Renal cortex interstitium (tissue), 11 donors: ENCODE results near the gene RABL2A. TPM values are rescaled to one million over a fixed set of nuclear protein-coding genes. Genes with fewer than 3 reads are reported as not detected.
A peak's percentile ranks its signal among the peaks of the same experiment; 100 is the strongest.
"Not testable (repeated sequence)": the region's sequence is repeated elsewhere in the genome, so short reads cannot be mapped to it uniquely, and the experiment has no call there.

Source experiments
- DNase-seq, 11 donors: peaks; one replicate each; pipeline ENCODE4 v3.0.0-alpha.2; 2013; ENCODE audit warnings: low read depth in 9 of 11, low spot score in 4 of 11; ENCODE audit errors: extremely low read depth in 1 of 11
- polyA plus RNA-seq, 3 donors: library from polyadenylated mRNA; unstranded; fragments of 120-200 nt; gene quantifications; one replicate each; pipeline ENCODE4 v1.2.1, GENCODE V29; 2013; ENCODE audit not compliant: insufficient read length in 3 of 3

The RABL2A gene
- polyA plus RNA-seq, 3 donors: 45.6 to 74.1 (median 45.9) TPM

DNA sequence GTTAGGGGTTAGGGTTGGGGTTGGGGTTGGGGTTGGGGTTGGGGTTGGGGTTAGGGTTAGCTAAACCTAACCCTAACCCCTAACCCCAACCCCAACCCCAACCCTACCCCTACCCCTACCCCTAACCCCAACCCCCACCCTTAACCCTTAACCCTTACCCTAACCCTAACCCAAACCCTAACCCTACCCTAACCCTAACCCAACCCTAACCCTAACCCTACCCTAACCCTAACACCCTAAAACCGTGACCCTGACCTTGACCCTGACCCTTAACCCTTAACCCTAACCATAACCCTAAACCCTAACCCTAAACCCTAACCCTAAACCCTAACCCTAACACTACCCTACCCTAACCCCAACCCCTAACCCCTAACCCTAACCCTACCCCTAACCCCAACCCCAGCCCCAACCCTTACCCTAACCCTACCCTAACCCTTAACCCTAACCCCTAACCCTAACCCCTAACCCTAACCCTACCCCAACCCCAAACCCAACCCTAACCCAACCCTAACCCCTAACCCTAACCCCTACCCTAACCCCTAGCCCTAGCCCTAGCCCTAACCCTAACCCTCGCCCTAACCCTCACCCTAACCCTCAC, 24.1 kb upstream of the RABL2A start:
- DNase-seq: no peak

DNA sequence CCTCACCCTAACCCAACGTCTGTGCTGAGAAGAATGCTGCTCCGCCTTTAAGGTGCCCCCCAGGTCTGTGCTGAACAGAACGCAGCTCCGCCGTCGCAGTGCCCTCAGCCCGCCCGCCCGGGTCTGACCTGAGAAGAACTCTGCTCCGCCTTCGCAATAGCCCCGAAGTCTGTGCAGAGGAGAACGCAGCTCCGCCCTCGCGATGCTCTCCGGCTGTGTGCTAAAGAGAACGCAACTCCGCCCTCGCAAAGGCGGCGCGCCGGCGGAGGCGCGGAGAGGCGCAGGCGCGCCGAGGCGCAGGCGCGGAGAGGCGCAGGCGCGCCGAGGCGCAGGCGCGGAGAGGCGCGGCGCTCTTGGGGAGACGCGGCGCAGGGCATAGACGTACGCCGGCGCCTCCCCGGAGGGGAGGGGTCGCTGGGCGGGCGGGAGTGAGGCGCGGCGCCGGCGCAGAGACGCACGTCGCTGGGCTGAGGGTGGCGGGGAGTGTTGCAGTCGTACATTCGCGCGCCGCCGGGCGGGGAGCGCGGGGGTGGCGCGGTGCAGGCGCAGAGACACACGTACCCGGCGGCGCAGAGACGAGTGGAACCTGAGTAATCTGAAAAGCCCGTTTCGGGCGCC, 23.5 kb upstream of the RABL2A start:
- DNase-seq: peak in 10 of 11 donors; percentile 47 to 90 (median 77)

- peak in 10 of 11 donors; percentile 62 to 86 (median 80) for DNase-seq
Observed at GRCh38 chr2:113604085-113604477, 23.0 kb upstream of the RABL2A start.

- not testable (repeated sequence) for DNase-seq
Observed at GRCh38 chr2:113604661-113605060, 22.4 kb upstream of the RABL2A start.

DNA sequence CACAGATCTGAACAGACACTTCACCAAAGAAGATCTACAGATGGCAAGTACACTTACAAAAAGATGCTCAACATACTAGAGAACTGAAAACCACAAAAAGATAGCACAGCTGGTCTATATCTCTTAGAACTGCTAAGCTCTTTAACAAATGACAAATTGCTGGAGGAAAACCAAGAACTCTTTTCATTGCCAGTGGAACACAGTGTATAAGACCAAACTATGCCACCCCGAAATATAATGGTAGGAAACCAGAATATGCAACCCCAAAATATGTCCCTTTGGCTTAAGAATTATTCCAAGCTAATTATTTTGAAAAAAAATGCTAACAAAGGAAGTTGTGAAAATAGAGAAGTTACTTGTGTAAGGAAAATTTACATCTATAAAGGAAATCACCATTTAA, 21.0 kb upstream of the RABL2A start:
- DNase-seq: not testable (repeated sequence)

DNA sequence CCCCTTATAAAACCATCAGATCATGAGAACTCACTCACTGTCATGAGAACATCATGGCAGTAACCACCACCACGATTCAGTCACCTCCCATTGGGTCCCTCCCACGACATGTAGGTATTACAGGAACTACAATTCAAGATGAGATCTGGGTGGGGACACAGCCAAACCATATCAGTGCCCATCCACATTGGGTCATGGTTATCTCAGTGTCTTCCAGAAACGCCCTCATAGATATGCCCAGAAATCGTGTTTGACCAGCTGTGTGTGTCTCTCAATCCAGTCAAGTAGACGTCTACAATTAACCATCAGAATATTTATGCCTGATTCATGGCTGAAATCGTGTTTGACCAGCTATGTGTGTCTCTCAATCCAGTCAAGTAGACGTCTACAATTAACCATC, 17.2 kb upstream of the RABL2A start:
- not testable (repeated sequence) for DNase-seq

DNA sequence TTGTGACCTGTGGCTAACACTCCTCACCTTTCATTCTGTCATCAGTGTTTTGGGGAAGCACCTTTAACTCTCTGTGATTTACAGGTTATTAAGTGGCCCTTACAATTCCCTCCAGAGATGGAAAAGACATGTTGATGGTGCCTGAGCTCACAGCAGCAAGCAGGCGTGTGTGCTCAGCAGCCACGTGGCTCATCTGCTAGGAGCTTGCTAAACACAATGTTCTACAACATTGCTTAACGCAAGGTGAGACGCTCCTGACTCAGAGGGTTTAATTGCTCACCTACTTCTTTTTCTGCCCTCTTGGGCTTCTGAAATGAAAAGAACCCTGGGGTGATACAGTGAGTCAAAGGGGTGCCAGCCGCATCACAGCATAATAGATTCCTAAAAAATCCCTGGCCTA, 6.1 kb upstream of the RABL2A start:
- DNase-seq: not testable (repeated sequence)

DNA sequence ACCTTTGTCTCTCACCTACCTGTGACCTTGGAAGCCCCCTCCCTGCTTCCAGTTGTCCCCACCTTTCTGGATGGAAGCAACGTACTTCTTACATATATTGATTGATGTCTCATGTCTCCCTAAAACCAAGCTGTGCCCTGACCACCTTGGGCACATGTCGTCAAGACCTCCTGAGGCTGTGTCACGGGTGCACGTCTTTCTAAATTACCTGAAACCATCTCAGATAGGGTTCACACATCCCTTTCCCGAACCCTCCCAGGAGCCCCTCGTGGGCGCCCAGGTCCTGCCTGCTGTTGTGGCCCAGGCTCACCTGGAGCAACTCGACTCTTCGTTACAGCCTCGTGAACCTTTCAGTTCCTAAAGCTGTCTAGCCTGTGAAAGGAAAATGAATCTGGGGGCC, 1.2 kb upstream of the RABL2A start:
- not testable (repeated sequence) for DNase-seq

DNA sequence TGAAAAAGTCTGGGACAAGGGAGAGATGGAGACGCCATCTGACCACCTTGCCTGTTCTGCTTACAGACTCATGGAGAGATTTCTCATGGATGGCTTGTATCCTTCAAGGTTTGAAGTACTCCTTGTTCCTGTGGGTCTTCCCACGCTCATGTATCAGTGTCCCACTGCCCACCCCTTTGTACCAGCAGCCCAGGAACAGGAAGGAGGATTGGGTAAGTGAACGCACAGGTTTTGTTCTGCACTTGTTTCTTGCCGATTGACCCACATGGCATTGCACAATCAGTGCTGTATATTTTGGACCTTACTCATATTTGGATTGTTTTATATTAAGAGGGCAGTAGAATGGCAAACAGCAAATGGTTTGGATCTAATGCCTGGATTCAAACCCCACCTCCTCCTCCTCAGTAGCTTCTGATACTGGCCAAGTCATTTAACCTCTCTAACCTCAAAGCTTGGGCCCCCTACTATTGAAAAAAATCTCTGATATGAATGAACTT, 5.8 kb downstream of the RABL2A start:
- DNase-seq: not testable (repeated sequence)

DNA sequence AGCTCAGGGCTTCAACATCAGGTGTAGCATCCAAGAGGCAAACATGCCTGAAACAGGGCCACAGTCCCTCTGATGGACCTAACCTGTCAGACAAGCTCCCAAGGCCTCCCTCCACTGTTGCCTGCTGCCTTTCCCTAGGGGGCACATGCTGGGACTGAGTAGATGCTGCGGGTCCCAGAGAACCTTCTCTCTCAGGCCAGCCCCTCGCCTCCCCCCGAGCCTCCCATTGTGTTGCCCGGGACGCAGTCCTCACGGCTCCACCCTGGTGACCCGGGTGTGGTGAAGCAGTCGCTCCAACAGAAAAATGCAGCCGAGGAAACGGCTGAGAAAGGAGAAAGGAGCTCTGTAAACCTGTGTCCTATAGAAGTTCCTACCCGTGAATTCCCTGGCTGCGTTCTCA, 8.3 kb downstream of the RABL2A start:
- not testable (repeated sequence) for DNase-seq

GRCh38 chr2:113636226-113636625, 9.2 kb downstream of the RABL2A start:
- DNase-seq: not testable (repeated sequence)

DNA sequence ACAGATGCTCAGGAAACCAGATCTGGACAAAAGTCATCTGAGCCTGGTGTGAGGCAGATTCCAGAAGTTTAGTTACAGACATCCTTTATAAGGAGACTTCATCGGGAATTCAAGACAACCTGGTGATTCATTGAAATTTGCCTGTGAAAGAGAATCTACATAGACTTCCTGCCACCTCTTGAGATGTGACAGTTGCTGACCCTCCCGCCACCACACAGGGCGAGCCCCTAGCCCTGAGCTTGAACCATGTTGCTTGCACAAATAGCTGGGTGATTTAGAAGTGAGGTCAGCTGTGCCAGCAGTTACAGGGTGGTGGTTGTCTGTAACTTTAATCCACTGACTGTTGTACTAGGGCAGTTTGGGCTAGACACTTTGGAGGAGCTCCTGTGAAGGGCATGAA, 11.0 kb downstream of the RABL2A start:
- DNase-seq: not testable (repeated sequence)

DNA sequence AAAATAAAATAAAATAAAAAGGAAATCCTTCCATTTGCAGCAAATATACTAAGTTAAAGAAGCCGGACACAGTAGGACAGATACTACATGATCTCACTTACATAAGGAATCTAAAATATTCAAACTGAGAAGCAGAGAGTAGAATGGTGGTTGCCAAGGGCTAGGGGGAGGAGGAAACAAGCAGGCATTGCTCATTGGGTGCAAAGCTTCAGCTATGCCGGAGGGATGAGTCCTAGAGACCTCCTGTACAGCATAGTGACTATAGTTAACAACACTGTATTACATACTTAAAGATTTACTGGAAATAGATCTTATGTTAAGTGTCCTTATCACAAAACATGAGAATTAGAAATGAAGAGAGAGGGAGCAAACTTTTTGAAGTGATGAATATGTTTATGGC, 19.2 kb downstream of the RABL2A start:
- DNase-seq: not testable (repeated sequence)

DNA sequence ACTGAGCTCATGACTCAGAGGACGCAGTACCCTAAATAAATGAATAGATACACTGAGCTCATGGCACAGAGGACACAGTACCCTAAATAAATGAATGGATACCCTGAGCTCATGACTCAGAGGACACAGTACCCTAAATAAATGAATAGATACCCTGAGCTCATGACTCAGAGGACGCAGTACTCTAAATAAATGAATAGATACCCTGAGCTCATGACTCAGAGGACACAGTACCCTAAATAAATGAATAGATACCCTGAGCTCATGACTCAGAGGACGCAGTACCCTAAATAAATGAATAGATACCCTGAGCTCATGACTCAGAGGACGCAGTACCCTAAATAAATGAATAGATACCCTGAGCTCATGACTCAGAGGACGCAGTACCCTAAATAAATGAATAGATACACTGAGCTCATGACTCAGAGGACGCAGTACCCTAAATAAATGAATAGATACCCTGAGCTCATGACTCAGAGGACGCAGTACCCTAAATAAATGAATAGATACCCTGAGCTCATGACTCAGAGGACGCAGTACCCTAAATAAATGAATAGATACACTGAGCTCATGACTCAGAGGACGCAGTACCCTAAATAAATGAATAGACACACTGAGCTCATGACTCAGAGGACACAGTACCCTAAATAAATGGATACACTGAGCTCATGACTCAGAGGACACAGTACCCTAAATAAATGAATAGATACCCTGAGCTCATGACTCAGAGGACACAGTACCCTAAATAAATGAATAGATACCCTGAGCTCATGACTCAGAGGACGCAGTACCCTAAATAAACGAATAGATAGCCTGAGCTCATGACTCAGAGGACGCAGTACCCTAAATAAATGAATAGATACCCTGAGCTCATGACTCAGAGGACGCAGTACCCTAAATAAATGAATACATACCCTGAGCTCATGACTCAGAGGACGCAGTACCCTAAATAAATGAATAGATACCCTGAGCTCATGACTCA, 24.1 kb downstream of the RABL2A start:
- not testable (repeated sequence) for DNase-seq

DNA sequence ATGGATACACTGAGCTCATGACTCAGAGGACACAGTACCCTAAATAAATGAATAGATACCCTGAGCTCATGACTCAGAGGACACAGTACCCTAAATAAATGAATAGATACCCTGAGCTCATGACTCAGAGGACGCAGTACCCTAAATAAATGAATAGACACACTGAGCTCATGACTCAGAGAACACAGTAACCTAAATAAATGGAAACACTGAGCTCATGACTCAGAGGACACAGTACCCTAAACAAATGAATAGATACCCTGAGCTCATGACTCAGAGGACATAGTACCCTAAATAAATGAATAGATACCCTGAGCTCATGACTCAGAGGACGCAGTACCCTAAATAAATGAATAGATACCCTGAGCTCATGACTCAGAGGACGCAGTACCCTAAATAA, 25.5 kb downstream of the RABL2A start:
- DNase-seq: not testable (repeated sequence)

DNA sequence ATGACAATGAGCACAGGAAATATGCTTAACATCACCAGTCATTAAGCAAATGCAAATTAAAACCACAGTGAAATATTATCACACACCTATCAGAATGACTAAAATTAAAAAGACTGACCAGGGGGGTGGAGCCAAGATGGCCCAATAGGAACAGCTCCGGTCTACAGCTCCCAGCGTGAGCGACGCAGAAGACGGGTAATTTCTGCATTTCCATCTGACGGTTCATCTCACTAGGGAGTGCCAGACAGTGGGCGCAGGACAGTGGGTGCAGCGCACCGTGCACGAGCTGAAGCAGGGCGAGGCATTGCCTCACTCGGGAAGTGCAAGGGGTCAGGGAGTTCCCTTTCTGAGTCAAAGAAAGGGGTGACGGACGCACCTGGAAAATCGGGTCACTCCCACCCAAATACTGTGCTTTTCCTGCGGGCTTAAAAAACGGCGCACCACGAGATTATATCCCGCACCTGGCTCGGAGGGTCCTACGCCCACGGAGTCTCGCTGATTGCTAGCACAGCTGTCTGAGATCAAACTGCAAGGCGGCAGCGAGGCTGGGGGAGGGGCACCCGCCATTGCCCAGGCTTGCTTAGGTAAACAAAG, 29.1 kb downstream of the RABL2A start:
- not testable (repeated sequence) for DNase-seq

DNA sequence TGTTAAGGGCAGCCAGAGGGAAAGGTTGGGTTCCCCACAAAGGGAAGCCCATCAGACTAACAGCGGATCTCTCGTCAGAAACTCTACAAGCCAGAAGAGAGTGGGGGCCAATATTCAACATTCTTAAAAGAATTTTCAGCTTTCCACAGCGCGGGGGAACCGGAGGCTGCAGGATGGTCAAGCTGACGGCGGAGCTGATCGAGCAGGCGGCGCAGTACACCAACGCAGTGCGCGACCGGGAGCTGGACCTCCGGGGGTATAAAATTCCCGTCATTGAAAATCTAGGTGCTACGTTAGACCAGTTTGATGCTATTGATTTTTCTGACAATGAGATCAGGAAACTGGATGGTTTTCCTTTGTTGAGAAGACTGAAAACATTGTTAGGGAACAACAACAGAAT, 30.7 kb downstream of the RABL2A start:
- not testable (repeated sequence) for DNase-seq

DNA sequence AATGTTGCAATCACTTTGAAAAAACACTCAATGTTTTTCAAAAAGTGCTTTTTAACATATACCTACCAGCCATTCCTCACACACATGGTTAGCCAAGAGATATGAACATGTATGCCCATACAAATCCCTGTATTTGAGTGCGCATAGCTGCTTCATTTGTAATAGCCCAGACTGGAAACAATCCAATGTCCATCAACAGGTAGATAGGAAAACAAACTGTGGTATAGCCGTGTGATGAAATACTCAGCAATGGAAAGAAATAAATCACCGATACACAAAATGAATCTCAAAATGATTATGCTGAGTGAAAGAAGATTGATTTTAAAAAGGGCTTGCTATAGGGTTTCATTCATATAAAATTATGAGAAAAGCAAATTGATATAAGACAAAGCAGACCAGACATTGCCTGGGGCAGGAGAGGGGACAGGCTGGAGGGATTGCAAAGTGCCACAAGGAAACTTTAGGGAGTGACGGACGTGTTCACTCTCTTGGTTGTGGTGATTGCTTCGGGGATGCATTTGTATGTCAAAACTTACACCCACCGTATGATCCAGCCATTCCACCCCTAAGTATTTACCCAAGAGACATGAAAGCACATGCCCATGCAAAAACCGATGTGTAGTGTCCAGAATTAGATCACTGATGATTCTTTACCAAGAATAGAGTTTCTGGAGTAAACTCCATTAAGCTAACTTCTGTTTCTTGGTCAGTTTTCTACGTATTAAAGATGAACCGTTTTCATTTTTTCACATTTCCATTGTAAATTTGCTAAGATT, 36.4 kb downstream of the RABL2A start:
- DNase-seq: not testable (repeated sequence)
